GM19463 (cell line): ENCODE measurements around the gene GREB1.

ENCODE experiments used
- ATAC-seq: cut with Tn5 transposase; IDR thresholded peaks from one replicate; pipeline ENCODE4 v1.9.1; 2021; ENCODE audit warnings: mild to moderate bottlenecking, moderate library complexity; ENCODE audit not compliant: unreplicated experiment

GREB1 gene

GRCh38 chr2:11597538-11598225 is 63.8 kb downstream of the GREB1 start:
- no peak for ATAC-seq

- ATAC-seq: no peak
Observed at GRCh38 chr2:11598228-11598731, 64.4 kb downstream of the GREB1 start.

- no peak for ATAC-seq
Observed at GRCh38 chr2:11602563-11603204, 68.8 kb downstream of the GREB1 start.

GRCh38 chr2:11610624-11611242 is 76.9 kb downstream of the GREB1 start:
- ATAC-seq: no peak

- no peak for ATAC-seq
Observed at GRCh38 chr2:11611251-11611650, 77.4 kb downstream of the GREB1 start.

- no peak for ATAC-seq
Observed at GRCh38 chr2:11612553-11613215, 78.8 kb downstream of the GREB1 start.

GRCh38 chr2:11613297-11613696 is 79.5 kb downstream of the GREB1 start:
- ATAC-seq: no peak

GRCh38 chr2:11615209-11615608 is 81.4 kb downstream of the GREB1 start:
- no peak for ATAC-seq

GRCh38 chr2:11616097-11616687 is 82.3 kb downstream of the GREB1 start:
- ATAC-seq: no peak

- no peak for ATAC-seq
Observed at GRCh38 chr2:11616851-11617415, 83.1 kb downstream of the GREB1 start.

GRCh38 chr2:11617527-11617926 is 83.7 kb downstream of the GREB1 start:
- no peak for ATAC-seq

GRCh38 chr2:11617984-11618707 is 84.3 kb downstream of the GREB1 start:
- no peak for ATAC-seq

GRCh38 chr2:11618708-11619062 is 84.8 kb downstream of the GREB1 start:
- no peak for ATAC-seq

GRCh38 chr2:11621410-11621809 is 87.6 kb downstream of the GREB1 start:
- no peak for ATAC-seq

- no peak for ATAC-seq
Observed at GRCh38 chr2:11622611-11623010, 88.8 kb downstream of the GREB1 start.

GRCh38 chr2:11624893-11625292 is 91.0 kb downstream of the GREB1 start:
- ATAC-seq: no peak

GRCh38 chr2:11625671-11626070 is 91.8 kb downstream of the GREB1 start:
- no peak for ATAC-seq

GRCh38 chr2:11628675-11629074 is 94.8 kb downstream of the GREB1 start:
- no peak for ATAC-seq

- no peak for ATAC-seq
Observed at GRCh38 chr2:11629215-11629614, 95.4 kb downstream of the GREB1 start.

- ATAC-seq: no peak
Observed at GRCh38 chr2:11629851-11630250, 96.0 kb downstream of the GREB1 start.
